ENCODE data around the gene HSD11B2.

DNA sequence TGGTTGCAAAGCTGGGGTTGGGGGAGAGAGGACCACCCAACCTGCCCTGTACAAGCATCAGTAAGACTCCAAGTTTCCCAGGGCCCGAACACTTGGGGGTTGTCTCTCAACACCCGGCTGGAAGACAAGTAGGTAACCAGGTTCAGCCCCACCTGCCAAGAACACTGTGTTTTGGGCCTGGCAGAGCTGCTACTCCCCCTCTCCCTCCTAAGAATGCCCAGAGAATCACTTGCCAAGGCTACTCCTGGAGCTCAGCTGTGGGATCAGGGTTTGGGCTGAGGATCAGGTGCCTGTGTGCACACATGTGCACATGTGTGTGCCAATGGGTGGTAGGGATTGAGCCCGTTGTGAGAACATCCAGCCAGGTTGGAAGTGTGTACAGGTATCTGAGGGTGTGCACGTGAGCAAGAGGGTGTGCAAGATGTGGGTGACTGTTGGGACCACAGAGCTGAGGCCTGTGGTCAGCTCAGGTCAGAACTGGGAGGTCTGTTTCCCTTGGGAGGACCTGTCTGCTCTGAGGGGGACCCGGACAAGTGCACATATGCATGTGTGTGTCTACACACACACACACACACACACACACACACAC is 2.3 kb downstream of the HSD11B2 start:
- TF ChIP-seq, protein P1, sequence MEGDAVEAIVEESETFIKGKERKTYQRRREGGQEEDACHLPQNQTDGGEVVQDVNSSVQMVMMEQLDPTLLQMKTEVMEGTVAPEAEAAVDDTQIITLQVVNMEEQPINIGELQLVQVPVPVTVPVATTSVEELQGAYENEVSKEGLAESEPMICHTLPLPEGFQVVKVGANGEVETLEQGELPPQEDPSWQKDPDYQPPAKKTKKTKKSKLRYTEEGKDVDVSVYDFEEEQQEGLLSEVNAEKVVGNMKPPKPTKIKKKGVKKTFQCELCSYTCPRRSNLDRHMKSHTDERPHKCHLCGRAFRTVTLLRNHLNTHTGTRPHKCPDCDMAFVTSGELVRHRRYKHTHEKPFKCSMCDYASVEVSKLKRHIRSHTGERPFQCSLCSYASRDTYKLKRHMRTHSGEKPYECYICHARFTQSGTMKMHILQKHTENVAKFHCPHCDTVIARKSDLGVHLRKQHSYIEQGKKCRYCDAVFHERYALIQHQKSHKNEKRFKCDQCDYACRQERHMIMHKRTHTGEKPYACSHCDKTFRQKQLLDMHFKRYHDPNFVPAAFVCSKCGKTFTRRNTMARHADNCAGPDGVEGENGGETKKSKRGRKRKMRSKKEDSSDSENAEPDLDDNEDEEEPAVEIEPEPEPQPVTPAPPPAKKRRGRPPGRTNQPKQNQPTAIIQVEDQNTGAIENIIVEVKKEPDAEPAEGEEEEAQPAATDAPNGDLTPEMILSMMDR (conservative IDR thresholded peaks at IDR 0.05 in 1 of 2, IDR thresholded peaks at IDR 0.05 in 1 of 2; ENCODE audit: low read depth in 1 of 2, low read length in 2 of 2): no peak
- no peak for TF ChIP-seq EZH2 (IDR thresholded peaks at IDR 0.05; ENCODE audit: low read length, missing control alignments)

Data from fibroblast of lung (primary cell).